ENCODE data around the gene PLA2G4C.

DNA sequence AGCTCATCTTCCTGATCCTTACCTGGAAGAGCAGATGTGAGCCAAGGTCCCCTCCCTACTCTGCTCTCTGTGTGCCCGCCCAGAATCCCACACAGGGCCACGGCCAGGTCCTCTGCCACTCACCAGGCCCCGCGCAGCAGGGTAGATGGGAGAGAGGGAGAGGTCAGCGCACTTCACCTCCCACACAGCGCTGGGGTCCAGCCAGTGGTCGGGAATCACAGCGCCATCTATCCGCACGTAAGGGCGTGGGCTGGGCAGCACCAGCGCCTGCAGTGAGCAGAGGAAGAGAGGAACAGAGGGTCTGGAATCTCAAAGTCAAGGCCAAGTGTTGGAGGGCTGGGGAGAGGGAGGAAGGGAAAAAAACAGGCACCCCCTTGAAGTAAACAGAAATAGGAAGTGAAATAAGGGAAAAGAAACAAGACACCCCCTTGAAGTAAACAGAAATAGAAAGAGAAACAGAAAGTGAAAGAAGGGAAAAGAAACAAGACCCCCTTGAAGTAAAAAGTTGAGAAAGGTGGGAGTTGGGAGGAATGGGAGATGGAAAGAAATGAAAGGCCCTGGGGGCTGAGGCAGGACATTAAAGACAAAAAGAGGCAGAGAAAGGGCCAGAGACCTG lies 7.0 kb upstream of the PLA2G4C start:
- no peak for TF ChIP-seq CTCF (IDR thresholded peaks at IDR 0.05)
- no peak for TF ChIP-seq POLR2A (IDR thresholded peaks at IDR 0.05)
